Loucy (cell line): ENCODE data around the gene CYP26B1.

Experiments used
- H2AFZ ChIP-seq: fragments of 200-600 bp; sonication (generic); 2 replicates; pipeline ENCODE4 v1.6.0; 2016; ENCODE audit warnings: antibody characterized with exemption, mild to moderate bottlenecking, low read length, moderate library complexity
- H3F3A ChIP-seq: fragments of 200-600 bp; 2 replicates; pipeline ENCODE4 v1.6.0; 2016; ENCODE audit warnings: antibody characterized with exemption, low read depth, mild to moderate bottlenecking
- H3K27me3 ChIP-seq: fragments of 200-600 bp; sonication (generic); 2 replicates; pipeline ENCODE4 v1.6.1; 2014; ENCODE audit warnings: low read length, mild to moderate bottlenecking; ENCODE audit not compliant: insufficient read depth, poor library complexity, severe bottlenecking
- H3K36me3 ChIP-seq: fragments of 200-600 bp; sonication (generic); 2 replicates; pipeline ENCODE4 v1.6.1; 2016; ENCODE audit warnings: low read length; ENCODE audit not compliant: insufficient read depth
- H3K4me1 ChIP-seq: fragments of 200-600 bp; sonication (generic); 2 replicates; pipeline ENCODE4 v1.5.1; 2014; ENCODE audit warnings: low read length, mild to moderate bottlenecking; ENCODE audit not compliant: insufficient read depth, poor library complexity, severe bottlenecking
- H3K4me2 ChIP-seq: fragments of 200-600 bp; sonication (generic); 2 replicates; pipeline ENCODE4 v1.6.0; 2014; ENCODE audit warnings: antibody characterized with exemption, low read length, low read depth, mild to moderate bottlenecking; ENCODE audit not compliant: poor library complexity, severe bottlenecking
- H3K4me3 ChIP-seq: fragments of 200-600 bp; sonication (generic); 2 replicates; pipeline ENCODE4 v1.5.1; 2014; ENCODE audit warnings: low read length, mild to moderate bottlenecking, mixed read lengths; ENCODE audit not compliant: poor library complexity, severe bottlenecking
- H3K79me2 ChIP-seq: fragments of 200-600 bp; sonication (generic); 2 replicates; pipeline ENCODE4 v1.6.1; 2014; ENCODE audit warnings: low read length; ENCODE audit not compliant: insufficient read depth
- H3K9ac ChIP-seq: fragments of 200-600 bp; sonication (generic); 2 replicates; pipeline ENCODE4 v1.6.0; 2014; ENCODE audit warnings: mild to moderate bottlenecking, low read depth, low read length, moderate library complexity; ENCODE audit not compliant: poor library complexity, severe bottlenecking
- H3K9me2 ChIP-seq: fragments of 200-600 bp; sonication (generic); replicated peaks from 2 replicates; pipeline ENCODE4 v1.6.1; 2016; ENCODE audit warnings: low read depth, low read length, mixed read lengths
- H3K9me3 ChIP-seq: fragments of 200-600 bp; sonication (generic); 2 replicates; pipeline ENCODE4 v1.6.1; 2014; ENCODE audit warnings: mild to moderate bottlenecking, antibody characterized with exemption, low read length, low read depth; ENCODE audit not compliant: insufficient read depth
- H4K20me1 ChIP-seq: fragments of 200-600 bp; sonication (generic); 2 replicates; pipeline ENCODE4 v1.6.0; 2014; ENCODE audit warnings: antibody characterized with exemption, low read length, mild to moderate bottlenecking; ENCODE audit not compliant: insufficient read depth, poor library complexity, severe bottlenecking
- CTCF ChIP-seq: fragments of 200-600 bp; sonication (generic); conservative IDR thresholded peaks from 2 replicates; pipeline ENCODE4 v1.5.1; 2014; ENCODE audit warnings: mild to moderate bottlenecking, antibody characterized with exemption, low read length
- EZH2phosphoT487 ChIP-seq: fragments of 200-600 bp; IDR thresholded peaks from 2 replicates; pipeline ENCODE4 v1.6.1; 2018; ENCODE audit warnings: antibody characterized with exemption, mild to moderate bottlenecking, moderate library complexity, borderline replicate concordance

The CYP26B1 gene

DNA sequence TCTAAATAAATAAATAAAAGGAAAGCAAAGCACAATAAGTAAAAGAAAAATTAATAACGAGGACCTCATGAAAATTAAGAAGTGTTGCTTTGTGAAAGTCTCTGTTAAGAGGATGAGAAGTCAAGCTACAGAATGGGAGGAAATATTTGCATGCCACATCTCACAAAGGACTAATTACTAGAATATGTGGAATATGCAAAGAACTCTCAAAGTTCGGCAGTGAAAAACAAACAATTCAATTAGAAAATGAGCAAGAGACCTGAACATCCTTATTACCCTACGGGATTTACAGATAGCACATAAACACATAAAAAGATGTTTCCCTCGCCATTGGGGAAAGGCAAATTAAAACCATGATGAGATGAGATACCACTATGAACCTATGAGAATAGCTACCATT lies 23.3 kb downstream of the CYP26B1 start:
- Histone ChIP-seq H3K36me3 (no peaks in the 10 kb centered on the region), H3K4me3 (no peak overlapping the region), H3K9me3 (no peaks in the 10 kb centered on the region; the same call in 1 of the 2 replicates), H3K9me2 (no peaks in the 10 kb centered on the region), H2AFZ (no peak overlapping the region), H3K9ac (no peak overlapping the region), H4K20me1 (no peaks in the 10 kb centered on the region), H3K79me2 (no peaks in the 10 kb centered on the region), H3F3A (no peaks in the 10 kb centered on the region), H3K4me2 (no peak overlapping the region), H3K27me3 (no peaks in the 10 kb centered on the region), H3K4me1 (no peaks in the 10 kb centered on the region)
- TF ChIP-seq CTCF (no peak), EZH2phosphoT487 (no peak)

- TF ChIP-seq CTCF = no peak
- TF ChIP-seq EZH2phosphoT487 = no peak
- Histone ChIP-seq H3K36me3 (no peaks in the 10 kb centered on the region), H4K20me1 (no peaks in the 10 kb centered on the region), H3K79me2 (no peaks in the 10 kb centered on the region), H3K4me2 (no peak overlapping the region), H3K4me3 (no peak overlapping the region), H2AFZ (no peak overlapping the region), H3K9me3 (no peaks in the 10 kb centered on the region; the same call in 1 of the 2 replicates), H3K9ac (no peak overlapping the region), H3K4me1 (no peaks in the 10 kb centered on the region), H3F3A (no peaks in the 10 kb centered on the region), H3K27me3 (no peaks in the 10 kb centered on the region), H3K9me2 (no peaks in the 10 kb centered on the region)
Observed at GRCh38 chr2:72121153-72121552, 26.5 kb downstream of the CYP26B1 start.

GRCh38 chr2:72118951-72119350 lies 28.7 kb downstream of the CYP26B1 start:
- H3K79me2 ChIP-seq = no peaks in the 10 kb centered on the region
- H3K9me3 ChIP-seq = no peaks in the 10 kb centered on the region; the same call in 1 of the 2 replicates
- no peaks in the 10 kb centered on the region for H3K36me3 ChIP-seq
- H2AFZ ChIP-seq = no peak overlapping the region
- H3K27me3 ChIP-seq = no peaks in the 10 kb centered on the region
- TF ChIP-seq CTCF = no peak
- no peak for TF ChIP-seq EZH2phosphoT487
- H3K9ac ChIP-seq = no peak overlapping the region
- no peak overlapping the region for H3K4me2 ChIP-seq
- no peaks in the 10 kb centered on the region for H3K4me1 ChIP-seq
- no peaks in the 10 kb centered on the region for H4K20me1 ChIP-seq
- H3K4me3 ChIP-seq = no peak overlapping the region
- no peaks in the 10 kb centered on the region for H3F3A ChIP-seq
- no peaks in the 10 kb centered on the region for H3K9me2 ChIP-seq
